ENCODE measurements around the gene DOK6.
"Not testable (repeated sequence)": the region's sequence is repeated elsewhere in the genome, so short reads cannot be mapped to it uniquely, and the experiment has no call there.

The DOK6 gene

GRCh38 chr18:69628774-69629359, 228.2 kb downstream of the DOK6 start:
- no peak for DNase-seq

GRCh38 chr18:69631281-69631680, 230.6 kb downstream of the DOK6 start:
- no peak for DNase-seq

DNA sequence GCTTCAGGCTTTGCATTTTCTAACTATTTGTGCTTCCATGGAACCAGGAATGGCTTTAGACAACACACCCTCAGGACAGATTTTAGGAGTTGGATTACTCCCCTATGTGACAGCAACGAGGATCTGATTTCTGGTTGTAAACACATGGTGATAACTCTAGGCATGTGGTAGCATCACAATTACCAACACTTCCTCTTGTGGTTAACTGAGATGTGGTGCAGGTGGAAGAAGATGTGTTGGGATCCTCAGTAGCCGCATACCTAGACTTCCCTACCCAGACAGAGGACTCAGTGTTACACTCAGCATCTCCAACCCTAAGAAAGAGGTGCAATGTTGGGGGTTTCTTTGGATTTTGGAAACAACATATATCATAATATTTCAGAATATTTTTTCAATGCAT, 234.8 kb downstream of the DOK6 start:
- no peak for DNase-seq

DNA sequence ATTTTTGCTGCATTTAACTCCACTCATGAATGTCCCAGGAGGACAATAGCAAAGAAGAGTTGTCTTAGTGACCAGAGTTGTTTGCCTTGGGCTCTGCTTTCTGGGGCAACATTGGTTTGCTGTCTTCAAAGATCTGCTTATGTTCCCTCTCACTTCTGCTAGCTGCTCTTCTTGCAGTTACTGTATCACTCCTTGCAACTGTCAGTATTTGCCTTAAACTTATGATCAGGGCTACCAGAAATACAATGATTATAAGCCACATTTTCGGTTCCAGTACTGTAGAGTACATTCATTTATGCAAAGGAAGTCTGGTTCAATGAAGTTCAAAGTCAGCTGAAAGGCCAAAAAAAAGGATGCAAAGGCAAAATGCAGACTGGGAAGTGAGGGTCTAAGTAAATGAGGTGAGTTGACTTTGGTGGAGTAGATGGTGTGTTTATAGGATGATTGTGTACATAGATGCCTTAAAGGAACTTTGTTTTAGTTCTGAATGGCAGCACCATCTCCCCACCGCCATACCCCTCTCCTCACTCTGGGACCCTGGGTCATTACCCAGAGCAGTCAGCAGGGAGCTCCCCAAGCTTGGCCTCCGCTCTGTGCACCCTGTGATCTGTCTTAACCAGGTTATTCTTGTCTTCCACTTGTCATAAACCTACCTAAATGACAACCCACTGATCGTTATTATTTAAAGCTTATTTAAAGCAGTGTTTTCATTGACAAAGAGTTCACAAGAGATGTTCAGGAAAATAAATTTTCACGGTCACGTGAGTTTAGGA, 236.0 kb downstream of the DOK6 start:
- peak; percentile 4 for DNase-seq

GRCh38 chr18:69638056-69638455, 237.4 kb downstream of the DOK6 start:
- DNase-seq = no peak

GRCh38 chr18:69647702-69648101, 247.0 kb downstream of the DOK6 start:
- no peak for DNase-seq

DNA sequence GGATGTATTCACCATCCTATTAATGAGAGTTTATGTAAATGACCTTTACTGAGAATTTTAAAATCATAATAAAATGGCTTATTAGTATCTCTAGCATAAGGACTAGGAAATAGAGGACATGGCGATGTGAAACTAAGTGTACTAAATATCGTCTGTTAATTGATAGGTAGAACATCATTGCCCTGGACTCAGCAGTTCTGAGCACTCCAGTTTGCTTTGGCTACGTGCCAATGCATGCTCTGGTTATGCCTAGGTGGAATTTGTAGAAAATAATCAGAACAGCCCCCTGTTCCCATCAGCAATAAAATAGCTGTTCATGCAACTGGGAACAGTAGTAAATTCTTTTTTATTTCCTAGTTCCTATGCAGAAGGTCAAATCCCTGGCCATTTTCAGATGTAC, 247.8 kb downstream of the DOK6 start:
- no peak for DNase-seq

GRCh38 chr18:69649684-69650083, 249.0 kb downstream of the DOK6 start:
- no peak for DNase-seq

GRCh38 chr18:69651243-69651642, 250.6 kb downstream of the DOK6 start:
- no peak for DNase-seq

DNA sequence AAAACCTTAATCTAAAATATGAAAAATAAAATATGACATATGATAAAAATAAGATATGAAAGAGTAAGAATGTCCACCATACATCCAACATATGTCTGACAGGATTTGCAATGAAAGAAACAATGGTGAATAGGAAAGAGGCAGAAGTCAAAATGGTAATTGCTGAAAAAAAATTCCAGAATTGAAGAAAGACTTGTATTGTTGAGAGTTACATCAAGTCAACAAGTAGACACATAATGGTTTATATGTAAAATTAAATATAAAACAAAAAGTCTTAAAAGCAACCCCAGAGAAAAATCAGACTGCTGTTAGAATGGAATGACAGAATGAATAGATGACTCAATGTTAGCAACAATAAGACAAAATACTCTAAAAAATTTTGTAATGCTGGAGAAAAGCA, 255.1 kb downstream of the DOK6 start:
- DNase-seq = no peak

- DNase-seq = no peak
Measured at GRCh38 chr18:69658103-69658502, 257.4 kb downstream of the DOK6 start.

DNA sequence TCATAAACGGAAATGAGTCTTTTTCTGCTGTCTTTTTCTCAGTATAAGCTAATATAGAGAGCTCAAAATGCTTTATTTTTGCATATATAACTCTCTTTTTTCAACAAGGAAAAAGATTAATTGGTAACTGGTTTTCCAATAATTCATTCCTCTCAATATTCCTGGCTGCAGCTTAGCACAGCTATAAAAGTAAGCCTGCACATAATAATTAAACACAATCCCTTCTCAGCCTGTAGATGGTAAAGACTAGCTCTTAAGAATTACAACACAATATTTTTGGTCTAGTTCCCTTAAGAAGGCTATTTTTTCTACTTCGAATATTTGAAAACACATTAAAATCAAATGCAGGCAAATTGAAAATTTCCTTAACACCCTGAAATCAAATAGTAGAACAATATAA, 258.0 kb downstream of the DOK6 start:
- DNase-seq = no peak

GRCh38 chr18:69659142-69659651, 258.5 kb downstream of the DOK6 start:
- no peak for DNase-seq

DNA sequence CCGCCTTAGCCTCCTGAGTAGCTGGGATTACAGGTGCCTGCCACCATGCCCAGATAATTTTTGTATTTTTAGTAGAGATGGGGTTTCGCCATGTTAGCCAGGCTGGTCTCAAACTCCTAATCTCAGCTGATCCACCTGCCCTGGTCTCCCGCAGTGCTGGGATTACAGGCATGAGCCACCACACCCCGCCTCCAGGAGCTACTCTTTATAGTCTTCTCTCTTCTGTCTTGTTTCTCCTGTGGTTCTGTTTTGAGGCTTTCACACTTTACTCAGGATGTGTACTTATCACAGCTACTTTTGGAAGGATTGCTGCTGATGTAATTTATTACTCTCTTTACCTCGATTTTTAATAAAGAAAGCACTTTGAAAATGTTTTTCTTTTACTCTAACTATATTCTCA, 261.4 kb downstream of the DOK6 start:
- not testable (repeated sequence) for DNase-seq

- no peak for DNase-seq
Measured at GRCh38 chr18:69664399-69664798, 263.7 kb downstream of the DOK6 start.

DNA sequence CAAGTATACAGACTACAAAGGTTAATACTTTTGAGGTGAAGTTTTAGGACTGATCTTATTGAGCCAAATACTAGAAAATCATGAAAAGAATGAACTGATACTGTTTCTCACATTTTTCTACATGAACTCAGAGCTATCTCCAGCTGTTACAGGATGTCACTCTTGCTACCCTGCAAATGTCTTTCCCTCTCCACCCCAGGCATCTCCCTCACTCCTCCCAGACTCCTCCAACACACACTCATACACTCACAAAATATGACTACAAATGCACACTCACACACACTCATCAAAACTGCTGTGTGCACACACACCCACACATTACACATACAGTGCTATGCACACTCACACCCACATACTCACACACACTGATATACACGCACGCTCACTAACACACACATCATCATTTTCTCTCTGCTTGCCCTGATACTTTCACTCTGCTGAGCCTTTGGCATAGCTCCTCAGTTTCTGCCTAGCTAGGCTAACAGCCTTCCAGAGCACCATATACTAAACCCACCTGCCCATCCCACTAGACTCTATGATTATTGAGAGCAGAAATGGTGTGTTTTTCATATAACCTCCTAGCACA, 273.7 kb downstream of the DOK6 start:
- no peak for DNase-seq

DNA sequence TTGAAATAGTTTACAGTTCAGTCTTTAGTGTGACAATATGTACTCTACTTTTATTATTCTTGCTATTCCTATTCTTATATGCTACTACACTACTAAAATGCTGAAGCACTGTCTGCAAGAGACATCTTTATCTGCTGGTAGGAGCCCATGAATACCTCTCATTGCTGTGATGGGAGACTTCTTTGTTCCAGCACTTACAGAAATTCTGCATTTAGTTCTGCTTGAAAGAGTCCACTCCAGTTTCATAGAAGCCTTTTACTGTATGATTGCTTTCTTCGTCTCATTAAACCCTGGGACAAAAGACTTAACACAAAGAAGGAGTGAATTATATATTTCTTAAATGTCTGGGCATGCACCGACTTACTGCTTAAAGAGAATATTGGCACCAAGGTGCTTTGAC, 274.3 kb downstream of the DOK6 start:
- no peak for DNase-seq

GRCh38 chr18:69677595-69677994, 276.9 kb downstream of the DOK6 start:
- no peak for DNase-seq

DNA sequence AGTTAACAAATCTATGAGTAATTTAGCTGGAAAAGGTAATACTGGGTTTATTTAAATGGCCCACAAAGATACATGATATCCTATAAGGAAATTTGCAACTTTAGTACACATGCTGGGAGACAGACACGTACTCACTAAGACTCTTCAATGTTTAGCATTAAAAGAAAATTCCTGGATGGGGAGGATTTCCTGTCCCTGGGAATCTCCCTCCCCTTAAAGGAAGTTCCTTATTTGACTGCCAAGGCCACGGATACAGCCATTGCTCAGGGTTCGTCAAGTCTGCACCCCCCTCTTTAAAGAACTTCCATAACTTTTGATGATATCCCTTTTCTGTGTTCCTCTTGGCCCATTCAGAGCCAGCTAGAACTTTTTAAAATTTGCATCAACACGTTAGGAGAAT, 279.4 kb downstream of the DOK6 start:
- DNase-seq = no peak

- no peak for DNase-seq
Measured at GRCh38 chr18:69683176-69683575, 282.5 kb downstream of the DOK6 start.

GRCh38 chr18:69684789-69685188, 284.1 kb downstream of the DOK6 start:
- DNase-seq = no peak

DNA sequence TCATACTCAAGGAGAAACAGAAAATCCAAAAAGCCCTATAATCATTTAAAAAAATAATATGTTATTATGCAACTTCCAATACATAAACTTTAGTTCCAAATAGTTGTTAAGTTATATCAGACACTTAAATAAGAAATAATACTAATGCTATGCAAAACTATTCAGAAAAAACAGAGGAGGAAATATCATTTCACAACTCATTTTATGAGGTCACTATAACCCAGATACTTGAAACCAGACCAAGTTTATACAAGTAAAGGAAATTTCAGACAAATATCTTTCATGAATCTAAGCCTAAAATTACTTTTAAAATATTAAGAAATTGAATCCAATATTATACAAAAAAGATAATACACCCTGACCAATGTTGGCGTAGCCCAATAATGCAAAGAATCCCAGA, 286.2 kb downstream of the DOK6 start:
- DNase-seq = no peak

DNA sequence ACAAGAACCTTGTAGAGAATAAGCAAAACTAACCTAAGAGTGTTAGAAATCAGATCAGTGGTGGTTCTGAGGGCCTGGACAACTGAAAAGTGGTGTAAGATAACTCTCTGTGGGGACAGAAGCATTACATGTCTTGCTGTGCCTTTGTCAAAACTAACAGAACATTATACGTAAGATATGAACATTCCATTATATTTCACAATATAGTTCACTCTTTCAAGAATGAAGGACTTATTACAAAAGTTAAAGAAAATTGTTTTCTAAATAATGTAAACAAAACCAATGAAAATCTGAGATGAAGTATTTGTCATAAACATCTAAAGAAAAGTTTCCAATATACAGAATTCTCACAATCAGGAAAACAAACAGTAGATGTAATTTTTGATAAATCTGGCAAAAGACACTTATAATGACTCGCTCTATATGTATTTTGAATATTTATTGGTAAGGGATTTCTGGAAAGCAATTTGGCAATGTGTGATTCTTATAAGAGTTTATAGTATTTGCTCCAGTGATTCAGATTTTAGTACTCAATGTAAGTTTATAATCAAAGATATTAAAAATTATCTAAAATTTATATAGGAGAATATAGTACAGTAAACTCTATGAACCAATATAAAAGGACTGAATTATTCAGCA, 288.6 kb downstream of the DOK6 start:
- no peak for DNase-seq

All from stimulated activated CD4-positive, alpha-beta T cell treated with anti-CD3 and anti-CD28 coated beads, Interleukin-1b, Interleukin-23, amount 100 ng/mL, for 48 hours (primary cell).